HepG2 (cell line): ENCODE data around the gene ADGRE2. TPM values are rescaled to one million over a fixed set of nuclear protein-coding genes. Genes with fewer than 3 reads are reported as not detected.

Experiments
- ATAC-seq: fragments of 200-7000 bp; cut with Tn5 transposase; 3 replicates; pipeline ENCODE4 v1.9.1; 2020; ENCODE audit warnings: mild to moderate bottlenecking, moderate library complexity
- BruUV-seq: library from RNA; stranded (reverse); fragments of 400-500 nt; replicated peaks from 2 replicates; lab custom pipeline; 2021; lab: Mats Ljungman, UMichigan
- CTCF ChIA-PET: fragments of 300-600 bp; formaldehyde crosslinking; extraction: SDS; loops from one replicate; lab custom pipeline; 2021; ENCODE audit warnings: low total read pairs, inconsistent platforms, low intra/inter-chr PET ratio; lab: Yijun Ruan, JAX
- POLR2A ChIA-PET: fragments of 350-600 bp; sonication (Branson Sonifier 250); formaldehyde crosslinking; loops from one replicate; lab custom pipeline; 2020; ENCODE audit warnings: antibody characterized with exemption, inconsistent platforms; lab: Yijun Ruan, JAX
- DNase-seq: peaks from one replicate; pipeline ENCODE4 v3.0.0-alpha.2; 2015; ENCODE audit warnings: low spot score
- FAIRE-seq: peaks from 3 replicates; lab custom pipeline; 2011; peaks lifted over from hg19 to GRCh38; lab: Jason Lieb, UNC
- H2AFZ ChIP-seq: one replicate; pipeline ENCODE4 v1.6.1; 2011; ENCODE audit warnings: low read length, inconsistent platforms
- H3K27ac ChIP-seq: fragments of 300-600 bp; 3 replicates; pipeline ENCODE4 v1.8.0; 2011; ENCODE audit warnings: mixed run types, mild to moderate bottlenecking, mixed read lengths, low read length, inconsistent platforms; ENCODE audit not compliant: insufficient read depth; ENCODE audit errors: extremely low read length
- H3K27me3 ChIP-seq, 2 experiments: fragments of 200-600 bp in 1 of 2; 2 replicates in 1 of 2; 3 replicates in 1 of 2; pipeline versions ENCODE4 v1.6.0 to v1.8.0; 2011; ENCODE audit warnings: low read length in 2 of 2, mild to moderate bottlenecking in 2 of 2, moderate library complexity in 2 of 2, inconsistent platforms in 1 of 2; ENCODE audit not compliant: insufficient read depth in 2 of 2, control insufficient read depth in 1 of 2
- H3K36me3 ChIP-seq, 2 experiments: fragments of 200-600 bp in 1 of 2; replicated peaks in 1 of 2; 2 replicates in 1 of 2; 3 replicates in 1 of 2; pipeline versions ENCODE4 v1.5.1 to v1.8.0; 2011; ENCODE audit warnings: low read length in 2 of 2, inconsistent platforms in 1 of 2; ENCODE audit not compliant: insufficient read depth in 2 of 2, control insufficient read depth in 1 of 2
- H3K4me1 ChIP-seq: 2 replicates; pipeline ENCODE4 v1.5.1; 2012; ENCODE audit warnings: low read length, inconsistent platforms; ENCODE audit not compliant: insufficient read depth
- H3K4me2 ChIP-seq: 2 replicates; pipeline ENCODE4 v1.6.0; 2011; ENCODE audit warnings: low read depth, low read length, inconsistent platforms
- H3K4me3 ChIP-seq, 3 experiments: fragments of 200-600 bp in 1 of 3; sonication (generic), shearing (Covaris generic) in 1 of 3; replicated peaks in 1 of 3; 2 replicates each; pipeline ENCODE4 v1.5.1; 2011 to 2016; ENCODE audit warnings: low read length in 3 of 3, inconsistent platforms in 2 of 3, low read depth in 2 of 3, mild to moderate bottlenecking in 2 of 3, control low read depth in 1 of 3, mixed read lengths in 1 of 3; ENCODE audit not compliant: insufficient read depth in 1 of 3
- H3K79me2 ChIP-seq: one replicate; pipeline ENCODE4 v1.6.1; 2011; ENCODE audit warnings: low read length, inconsistent platforms; ENCODE audit not compliant: insufficient read depth
- H3K9ac ChIP-seq: 2 replicates; pipeline ENCODE4 v1.6.0; 2011; ENCODE audit warnings: mild to moderate bottlenecking, low read depth, low read length, inconsistent platforms; ENCODE audit not compliant: insufficient read depth
- H3K9me3 ChIP-seq: 2 replicates; pipeline ENCODE4 v1.5.1; 2012; ENCODE audit warnings: mild to moderate bottlenecking, low read length
- H4K20me1 ChIP-seq: 2 replicates; pipeline ENCODE4 v1.6.0; 2011; ENCODE audit warnings: inconsistent platforms, mild to moderate bottlenecking, low read length, moderate library complexity; ENCODE audit not compliant: insufficient read depth
- ARNTL ChIP-seq: sonication (generic); formaldehyde crosslinking; IDR thresholded peaks from 2 replicates; pipeline ENCODE4 v1.4.0; 2020; ENCODE audit warnings: mild to moderate bottlenecking, missing genetic modification reagents
- GATAD2A ChIP-seq: IDR thresholded peaks from 2 replicates; pipeline ENCODE4 v1.6.1; 2016
- HNF1A ChIP-seq, 2 experiments: sonication (generic) in 1 of 2; formaldehyde crosslinking in 1 of 2; IDR thresholded peaks; 2 replicates each; pipeline versions ENCODE4 v1.4.0 to v1.6.1; 2016 to 2020; ENCODE audit warnings: borderline replicate concordance in 1 of 2, low read depth in 1 of 2, mild to moderate bottlenecking in 1 of 2, missing genetic modification reagents in 1 of 2
- MXD4 ChIP-seq: IDR thresholded peaks from 2 replicates; pipeline ENCODE4 v1.6.1; 2016; ENCODE audit warnings: mild to moderate bottlenecking, missing biosample characterization, missing genetic modification reagents
- NFATC3 ChIP-seq: sonication (generic); formaldehyde crosslinking; IDR thresholded peaks from 2 replicates; pipeline ENCODE4 v1.5.1; 2020; ENCODE audit warnings: mild to moderate bottlenecking, missing genetic modification reagents
- NR2F2 ChIP-seq: IDR thresholded peaks from 2 replicates; pipeline ENCODE4 v1.6.1; 2012; ENCODE audit warnings: low read depth, inconsistent platforms, borderline replicate concordance
- TBX3 ChIP-seq: fragments of 450-650 bp; IDR thresholded peaks from 2 replicates; pipeline ENCODE4 v1.6.1; 2017; ENCODE audit warnings: antibody characterized with exemption, mild to moderate bottlenecking, inconsistent platforms, borderline replicate concordance
- THAP11 ChIP-seq: IDR thresholded peaks from 2 replicates; pipeline ENCODE4 v1.6.1; 2016; ENCODE audit warnings: missing biosample characterization, missing genetic modification reagents
- ZMYM3 ChIP-seq: sonication (generic); formaldehyde crosslinking; IDR thresholded peaks from 2 replicates; pipeline ENCODE4 v1.5.1; 2020; ENCODE audit warnings: mild to moderate bottlenecking, missing genetic modification reagents
- ZNF24 ChIP-seq: fragments of 450-650 bp; IDR thresholded peaks from 2 replicates; pipeline ENCODE4 v1.6.1; 2017; ENCODE audit warnings: antibody characterized with exemption, mild to moderate bottlenecking
- ZNF253 ChIP-seq: sonication (generic); formaldehyde crosslinking; IDR thresholded peaks from 2 replicates; pipeline ENCODE4 v1.8.0; 2022; ENCODE audit warnings: mild to moderate bottlenecking, missing genetic modification reagents, borderline replicate concordance
- ZNF329 ChIP-seq: sonication (generic); formaldehyde crosslinking; IDR thresholded peaks from 2 replicates; pipeline ENCODE4 v1.9.0; 2021; ENCODE audit warnings: low read depth, mild to moderate bottlenecking, missing genetic modification reagents
- ZNF468 ChIP-seq: sonication (generic); formaldehyde crosslinking; IDR thresholded peaks from 2 replicates; pipeline ENCODE4 v1.8.0; 2022; ENCODE audit warnings: mild to moderate bottlenecking, moderate library complexity, missing genetic modification reagents
- ZNF570 ChIP-seq: sonication (generic); formaldehyde crosslinking; IDR thresholded peaks from 2 replicates; pipeline ENCODE4 v1.4.0; 2020; ENCODE audit warnings: mild to moderate bottlenecking, missing genetic modification reagents, borderline replicate concordance
- ZNF660 ChIP-seq: sonication (generic); formaldehyde crosslinking; IDR thresholded peaks from 2 replicates; pipeline ENCODE4 v1.5.1; 2020; ENCODE audit warnings: mild to moderate bottlenecking, low read depth, missing genetic modification reagents, borderline replicate concordance
- WGBS: methylation state at CpG from one replicate; pipeline ENCODE4 v1.1.6; 2017; ENCODE audit warnings: low lambda C conversion rate; 5-methylcytosine and 5-hydroxymethylcytosine counted together
- in situ Hi-C: cut with HindIII; loops from 2 replicates; pipeline ENCODE4 v1.10.0; 2017; ENCODE audit warnings: low pct_unique_long_range_greater_than_20kb; ENCODE audit not compliant: extremely low pct_ligation_motif_present
- intact Hi-C: fragments of 100-400 bp; cut with micrococcal nuclease; formaldehyde crosslinking; loops from one replicate; pipeline ENCODE4 v1.10.0; 2022; ENCODE audit not compliant: unreplicated experiment
- polyA plus RNA-seq, 8 experiments: library from polyadenylated mRNA; depleted of rRNA in 3 of 8; stranded (reverse) in 7 of 8; unstranded in 1 of 8; fragments of >200 nt; fragmentation: Illumina TruSeq in 4 of 8; extraction: Trizol in 4 of 8; gene quantifications; 2 replicates each; pipeline versions ENCODE4 v1.2.1 to v1.2.3, GENCODE V29; 2011 to 2016; ENCODE audit warnings: low read depth in 4 of 8, missing spikeins in 1 of 8, mixed read lengths in 1 of 8; ENCODE audit not compliant: insufficient read depth in 1 of 8
- total RNA-seq, 5 experiments: library from RNA; depleted of rRNA; stranded (reverse); fragments of >200 nt; fragmentation: Illumina TruSeq; extraction: Trizol; gene quantifications; 2 replicates each; pipeline ENCODE4 v1.2.3, GENCODE V29; 2016; ENCODE audit warnings: low read depth in 1 of 5

Gene ADGRE2
- total and polyA plus RNA-seq, 2 of the 13 experiments (the other 11 are each of a cell fraction or from before 2014, with no cell fraction given), result 0.04 TPM; not detected in 1

DNA sequence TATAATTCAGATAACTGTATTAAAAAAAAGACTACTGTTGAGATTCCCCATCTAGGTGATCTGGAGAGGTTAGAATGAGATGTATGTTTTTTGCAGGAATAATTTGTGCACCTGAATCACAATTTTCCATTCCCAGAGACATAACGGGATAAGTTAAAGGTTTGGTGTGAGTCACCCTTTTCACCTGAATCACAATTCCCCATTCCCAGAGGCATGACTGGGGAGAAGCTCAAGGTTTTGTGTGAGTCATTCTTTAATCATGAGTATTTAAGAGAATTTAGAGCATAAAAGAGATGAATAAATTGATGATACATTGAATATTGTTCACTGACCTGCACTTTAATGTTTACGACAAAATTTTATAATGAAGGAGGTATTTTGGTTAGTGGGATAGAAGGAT lies 47.6 kb upstream of the ADGRE2 start (continued):
- no peak for TF ChIP-seq HNF1A (IDR thresholded peaks at IDR 0.05; ENCODE audit: low read depth)
- no peak for TF ChIP-seq HNF1A (CRISPR knock-in tag; IDR thresholded peaks at IDR 0.05; ENCODE audit: borderline replicate concordance)
- TF ChIP-seq NFATC3 (CRISPR knock-in tag), result no peak
- no peak for TF ChIP-seq TBX3

GRCh38 chr19:14821937-14822336 lies 43.6 kb upstream of the ADGRE2 start:
- H4K20me1 ChIP-seq, result no peaks in the 10 kb centered on the region
- no peak for DNase-seq
- H3K27ac ChIP-seq, result no peak overlapping the region
- no peaks in the 10 kb centered on the region for H3K36me3 ChIP-seq
- no peaks in the 10 kb centered on the region for H3K79me2 ChIP-seq
- no peaks in the 10 kb centered on the region for H3K27me3 ChIP-seq
- no peak for FAIRE-seq
- H2AFZ ChIP-seq, result no peak overlapping the region
- CTCF ChIA-PET, result no interaction called here
- WGBS, result 20% methylated on average over 6 of the region's 6 CpGs
- H3K4me1 ChIP-seq, result no peaks in the 10 kb centered on the region
- TF ChIP-seq GATAD2A (CRISPR knock-in tag), result no peak
- no peak for TF ChIP-seq ARNTL (CRISPR knock-in tag)
- no peak for TF ChIP-seq ZNF329 (CRISPR knock-in tag)
- TF ChIP-seq THAP11 (CRISPR knock-in tag), result no peak
- no peak for TF ChIP-seq ZNF253 (CRISPR knock-in tag)
- no peak for TF ChIP-seq ZNF24
- no peak for TF ChIP-seq ZNF660 (CRISPR knock-in tag)
- no peak for TF ChIP-seq ZMYM3
- no peak for TF ChIP-seq NR2F2
- no peak for TF ChIP-seq MXD4 (CRISPR knock-in tag)
- TF ChIP-seq ZNF468, result no peak
- TF ChIP-seq ZNF570 (CRISPR knock-in tag), result no peak
- TF ChIP-seq, all 625 proteins: peak for 0
- no peaks in the 10 kb centered on the region for H3K9me3 ChIP-seq
- ATAC-seq, result no peak
- H3K9ac ChIP-seq, result no peak overlapping the region
- no peak overlapping the region for H3K4me2 ChIP-seq
- BruUV-seq, result no TSS peak
- H3K4me3 ChIP-seq, result no peak overlapping the region
- POLR2A ChIA-PET, result no interaction called here
- in situ Hi-C loops (no loop called here), intact Hi-C loops (no loop called here)
